ENCODE data around the gene MTMR2.
A peak's percentile ranks its signal among the peaks of the same experiment; 100 is the strongest.

MTMR2 gene

DNA sequence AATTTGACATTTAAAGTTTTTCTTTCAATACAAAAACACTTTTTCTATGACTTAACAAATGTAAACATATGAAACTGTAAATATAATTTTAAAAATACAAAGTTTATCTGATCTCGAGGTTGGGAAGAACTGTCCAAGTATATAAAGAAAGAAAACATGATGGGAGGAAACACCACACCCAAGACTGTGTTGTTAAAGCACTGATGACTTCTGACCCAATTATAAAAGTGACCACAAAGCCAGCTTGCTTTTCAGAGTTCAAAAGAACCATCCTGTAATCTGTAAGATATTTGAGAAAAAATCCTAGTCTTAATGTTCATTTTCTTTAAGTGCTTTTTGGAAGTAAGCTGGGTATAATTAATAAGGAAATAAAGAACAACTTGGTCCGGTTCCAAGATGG is 118.0 kb downstream of the MTMR2 start:
- DNase-seq, result no peak

DNA sequence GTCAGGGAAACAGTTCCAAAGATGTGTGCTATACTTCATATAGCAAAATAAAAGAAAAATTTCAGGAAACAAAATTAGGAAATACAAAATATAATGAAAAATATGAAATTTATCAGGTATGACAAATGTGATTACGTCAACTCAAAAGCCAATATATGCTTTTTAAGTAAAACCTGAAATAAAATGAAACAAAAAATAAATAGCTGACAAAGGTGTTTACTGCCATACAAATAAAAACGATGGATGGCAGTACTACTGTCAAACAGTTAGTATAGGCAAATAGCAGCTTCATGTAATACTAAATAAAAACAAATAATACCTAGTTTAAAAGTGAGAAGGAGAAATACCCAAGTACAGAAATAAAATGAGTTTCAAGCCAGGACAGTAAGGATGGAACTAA is 119.9 kb downstream of the MTMR2 start:
- no peak for DNase-seq

DNA sequence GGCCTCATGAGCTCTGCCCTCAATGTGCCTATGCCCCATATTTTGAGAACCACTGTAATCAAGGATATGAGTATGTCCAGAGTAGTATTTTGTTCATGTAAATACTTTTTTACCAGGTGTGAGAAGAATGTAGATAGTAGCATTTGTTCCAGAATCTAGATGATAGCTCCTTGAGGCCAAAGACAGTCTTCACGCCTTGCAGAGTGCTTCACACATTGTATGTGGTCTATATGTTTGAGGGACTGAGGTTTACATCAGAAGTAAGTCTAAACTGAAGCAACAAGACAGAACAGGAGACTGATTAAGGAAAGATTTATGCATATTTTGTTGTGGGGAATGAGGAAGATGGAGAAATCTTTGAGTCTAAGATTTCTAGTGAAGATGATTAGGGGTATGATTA is 121.1 kb downstream of the MTMR2 start:
- DNase-seq, result no peak

DNA sequence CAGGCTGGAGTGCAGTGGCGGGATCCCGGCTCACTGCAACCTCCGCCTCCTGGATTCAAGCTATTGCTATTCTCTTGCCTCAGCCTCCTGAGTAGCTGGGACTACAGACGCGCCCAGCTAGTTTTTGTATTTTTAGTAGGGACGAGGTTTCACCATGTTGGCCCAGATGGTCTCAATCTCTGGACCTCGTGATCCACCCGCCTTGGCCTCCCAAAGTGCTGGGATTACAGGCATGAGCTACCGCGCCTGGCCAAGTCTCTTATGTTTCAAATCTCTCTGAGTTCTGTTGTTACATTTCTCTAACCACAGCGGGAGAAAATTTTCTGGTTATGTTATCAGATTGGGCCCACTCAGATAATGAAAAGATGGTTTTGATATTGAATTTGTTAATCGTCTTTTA is 123.5 kb downstream of the MTMR2 start:
- DNase-seq, result no peak

DNA sequence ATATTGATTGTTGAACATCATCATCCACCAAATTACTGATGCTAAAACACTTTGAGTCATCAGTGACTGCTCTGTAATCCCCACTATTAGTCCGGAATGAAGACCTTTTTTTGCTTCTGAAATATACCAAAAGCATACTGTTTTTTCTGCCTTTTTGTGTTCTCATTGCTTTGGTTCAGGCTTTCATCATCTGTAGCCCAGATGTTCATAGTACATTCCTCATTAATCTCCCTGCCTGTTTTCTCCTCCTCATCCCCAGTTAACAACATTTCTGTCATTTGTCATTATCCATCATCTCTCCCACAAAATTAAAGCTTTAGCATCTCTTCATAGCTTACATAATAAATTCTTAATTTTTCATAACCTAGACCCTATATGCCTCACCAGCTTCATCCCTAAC is 124.4 kb downstream of the MTMR2 start:
- DNase-seq, result no peak

DNA sequence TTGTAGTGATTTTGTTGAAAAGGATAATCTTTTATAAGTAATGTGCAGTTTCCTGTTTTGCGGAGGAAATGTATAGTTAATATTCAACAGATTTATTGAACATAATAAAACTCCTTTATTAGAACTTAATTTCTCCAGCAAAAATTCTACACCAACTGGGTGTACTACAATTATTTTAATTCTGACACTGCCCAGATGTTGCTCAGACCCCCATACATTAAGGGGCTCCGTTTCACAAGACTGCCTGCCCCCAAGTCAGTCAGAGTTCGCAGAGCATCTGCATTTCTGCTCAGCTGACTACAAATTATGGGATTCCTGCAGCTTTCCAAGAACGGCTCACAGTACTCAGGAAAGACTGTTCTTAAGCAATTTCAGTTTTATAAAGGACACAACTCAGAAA is 127.4 kb downstream of the MTMR2 start:
- DNase-seq, result no peak

DNA sequence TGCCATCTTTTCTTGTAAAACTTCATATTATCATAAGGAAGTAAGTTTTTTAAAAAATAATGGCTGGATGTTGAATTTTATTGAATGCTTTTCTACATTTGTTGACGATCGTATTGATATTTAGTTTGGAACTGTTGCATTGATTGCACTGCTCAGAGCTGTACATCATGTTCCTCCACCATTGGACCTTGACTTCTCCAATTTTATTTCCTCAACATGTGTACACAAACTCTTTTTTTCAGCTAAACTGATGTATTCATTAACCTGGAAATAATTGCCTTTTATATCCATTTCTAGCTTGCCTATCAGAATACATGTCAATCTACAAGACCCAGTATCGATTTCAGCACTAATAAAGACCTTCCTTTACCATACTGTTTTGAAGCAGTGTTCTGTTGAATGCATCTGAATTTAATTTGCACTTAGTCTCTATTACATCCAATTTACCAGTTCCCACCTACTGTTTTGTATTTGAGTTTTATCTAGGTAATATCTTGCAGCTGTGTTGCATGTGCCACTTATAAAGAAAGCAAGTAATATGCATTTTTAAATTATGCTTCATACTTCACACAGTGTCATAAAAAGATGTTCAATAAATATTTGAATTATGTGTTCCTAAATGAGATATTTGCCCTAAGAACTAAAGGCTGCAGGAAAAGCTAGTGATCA is 128.1 kb downstream of the MTMR2 start:
- DNase-seq, result no peak

DNA sequence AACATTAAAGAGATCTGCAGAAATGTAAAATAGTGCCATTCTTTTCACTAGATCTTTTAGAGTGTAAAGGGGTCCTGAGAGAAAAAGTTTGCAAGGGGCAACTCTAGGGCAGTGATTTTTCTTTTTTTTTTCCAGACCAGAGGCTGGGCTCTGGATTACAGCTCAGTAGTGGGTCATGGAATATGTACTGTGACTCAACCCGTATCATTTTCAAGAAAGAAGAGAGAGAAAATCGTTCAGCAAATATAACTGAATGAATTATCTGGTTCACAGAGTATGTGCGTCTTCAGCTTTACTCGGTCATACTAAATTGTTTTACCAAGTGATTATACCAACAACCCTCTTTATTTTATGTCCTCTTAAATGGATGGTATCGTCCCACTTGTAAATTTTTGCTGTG is 129.8 kb downstream of the MTMR2 start:
- no peak for DNase-seq

DNA sequence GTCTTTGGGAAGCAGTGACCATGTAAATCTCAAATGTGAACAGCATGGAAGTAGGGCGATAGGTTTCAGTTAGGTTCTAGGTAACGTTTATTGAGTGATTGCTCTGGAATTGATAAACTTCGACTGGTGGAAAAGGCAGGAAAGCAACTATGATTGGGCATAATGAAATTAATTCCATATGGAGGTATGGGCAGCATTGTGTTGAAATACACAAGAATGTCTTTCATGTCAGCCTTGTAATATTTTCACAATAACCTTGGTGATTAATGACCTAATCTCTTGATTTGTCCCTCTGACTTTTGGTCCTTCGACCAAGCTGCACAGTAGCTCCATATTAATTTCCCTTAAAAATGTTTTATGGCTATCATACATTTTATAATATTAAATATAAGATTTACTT is 130.8 kb downstream of the MTMR2 start:
- DNase-seq, result no peak

DNA sequence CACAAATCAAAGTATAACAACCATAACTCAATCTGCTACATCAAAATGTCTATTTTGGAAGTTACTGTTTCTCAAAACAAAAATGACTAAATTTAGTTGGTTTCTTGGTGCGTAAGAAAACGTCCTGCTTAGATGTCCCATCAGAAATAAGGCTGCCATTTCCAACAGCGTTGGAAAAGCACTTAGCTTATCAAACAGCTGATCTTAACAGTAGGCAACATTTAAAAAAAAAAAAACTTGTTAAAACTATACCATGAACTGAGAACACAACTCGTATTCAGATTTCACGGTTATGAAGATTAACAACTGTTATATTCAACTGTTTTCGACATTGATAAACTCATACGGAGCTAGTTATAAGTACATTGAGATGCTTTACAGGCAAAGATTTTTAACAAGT is 131.2 kb downstream of the MTMR2 start:
- DNase-seq, result no peak

DNA sequence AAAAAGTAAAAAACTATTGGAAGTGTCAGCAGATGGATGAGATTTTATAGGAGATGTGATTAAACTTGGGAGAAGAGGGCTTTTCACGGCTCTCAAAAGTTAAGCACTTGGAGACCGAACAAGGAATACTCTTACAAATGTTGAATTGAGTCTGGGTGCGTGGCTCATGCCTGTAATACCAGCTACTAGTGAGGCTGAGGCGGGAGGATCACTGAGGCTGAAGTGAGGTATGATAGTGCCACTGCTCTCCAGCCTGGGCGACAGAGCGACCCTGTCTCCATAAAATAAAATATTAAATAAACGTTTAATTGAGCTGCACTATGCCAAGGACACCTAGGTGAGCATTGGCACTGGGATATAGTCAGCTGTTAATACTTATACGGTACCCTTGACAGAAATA is 131.7 kb downstream of the MTMR2 start:
- no peak for DNase-seq

DNA sequence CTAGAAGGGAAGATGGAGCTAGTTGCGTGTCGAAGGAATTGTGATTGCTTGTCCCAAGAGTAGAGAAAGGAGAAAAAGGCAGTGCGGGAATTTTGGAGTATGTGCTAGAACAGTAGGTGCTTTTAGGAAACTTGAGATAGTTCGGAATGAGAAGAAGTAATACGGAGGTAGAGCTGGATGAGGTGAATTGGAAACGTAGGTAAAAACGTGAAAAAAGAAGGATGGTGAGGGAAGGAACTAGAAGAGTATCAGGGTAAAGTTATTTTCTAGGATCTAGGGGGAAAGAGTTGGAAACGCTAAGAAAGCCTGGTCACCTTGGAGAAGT is 132.2 kb downstream of the MTMR2 start:
- no peak for DNase-seq

DNA sequence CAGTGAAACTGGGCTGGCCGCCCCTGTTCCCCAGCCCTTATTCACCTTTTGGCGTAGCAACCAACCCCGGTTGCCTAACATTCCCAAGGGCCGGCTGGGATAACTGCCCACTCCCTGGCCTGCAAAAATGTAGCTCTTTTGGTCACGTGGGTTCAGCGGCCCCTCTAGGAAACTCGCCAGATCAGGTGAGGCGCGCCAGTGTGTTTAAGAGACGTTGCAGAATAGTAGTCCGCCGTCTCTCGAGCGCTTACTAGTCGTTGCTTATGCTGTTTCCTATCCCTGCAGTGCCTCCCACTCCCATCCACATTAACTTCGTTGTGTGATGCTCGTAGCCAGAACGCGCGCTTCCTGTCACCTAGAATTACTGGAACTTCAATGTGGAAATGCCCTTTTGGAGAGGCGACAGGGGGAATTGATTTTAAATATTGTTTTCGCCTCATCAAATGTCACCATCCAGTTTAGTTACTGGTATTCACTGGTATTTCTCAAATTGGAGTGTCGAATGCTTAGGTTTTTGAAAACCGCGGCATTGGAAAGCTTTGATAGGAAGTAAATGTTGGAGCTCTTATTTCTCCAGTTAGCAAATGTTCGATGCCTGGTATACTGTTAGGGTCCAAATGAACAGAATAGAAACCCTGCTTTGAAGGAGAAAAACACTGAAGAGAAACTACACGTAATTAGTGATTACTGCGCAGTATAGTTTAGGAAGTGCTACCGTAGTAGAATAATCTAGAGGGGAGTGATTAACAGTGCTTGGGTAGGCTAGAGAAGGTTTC is 132.8 kb downstream of the MTMR2 start:
- peak; percentile 71 for DNase-seq

DNA sequence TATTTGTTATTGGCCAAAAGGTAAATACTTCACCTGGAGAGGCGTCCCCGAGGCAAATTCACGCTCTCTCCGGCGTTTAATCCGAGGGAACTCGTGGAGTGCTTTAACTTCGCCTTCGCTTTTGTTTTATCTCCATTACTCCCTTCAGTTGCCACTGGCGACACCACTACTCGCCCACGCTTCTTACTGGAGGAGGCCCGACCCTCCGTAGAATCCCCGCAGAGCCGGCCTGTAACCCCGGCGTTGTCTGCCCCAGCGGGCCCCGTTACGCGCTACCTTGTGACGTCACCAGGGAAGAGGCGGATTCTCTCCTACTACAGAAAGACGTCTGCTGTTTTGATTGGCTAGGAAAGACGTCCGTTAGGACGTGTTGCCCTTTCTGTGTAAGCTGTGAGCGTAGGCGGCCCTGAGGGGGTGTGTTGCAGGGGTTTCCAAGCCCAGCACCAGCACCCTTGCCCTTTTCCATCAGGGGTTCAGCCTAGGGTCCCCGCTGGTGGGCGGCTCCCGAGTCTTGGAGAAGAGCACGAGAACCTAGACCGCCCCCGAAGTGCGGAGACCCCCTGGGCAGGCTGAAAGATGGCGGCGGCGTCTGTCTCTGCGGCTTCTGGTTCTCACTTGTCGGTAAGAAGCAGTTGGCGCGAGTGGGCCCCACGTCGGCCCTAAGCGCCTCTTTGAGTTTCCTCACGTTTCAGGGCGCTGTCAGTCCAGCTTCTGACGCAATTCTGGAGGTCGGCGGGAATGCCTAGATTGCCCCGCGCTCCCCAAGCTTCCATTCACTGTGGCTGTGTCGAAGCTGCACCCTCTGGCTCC is 133.6 kb downstream of the MTMR2 start, which contains the start of gene CEP57:
Gene CEP57, plus strand, starts transcription at position 376 of the 810 bp plus-strand sequence. Its CDS starts 201 bp downstream, at position 577.
- DNase-seq, result peak; percentile 96

DNA sequence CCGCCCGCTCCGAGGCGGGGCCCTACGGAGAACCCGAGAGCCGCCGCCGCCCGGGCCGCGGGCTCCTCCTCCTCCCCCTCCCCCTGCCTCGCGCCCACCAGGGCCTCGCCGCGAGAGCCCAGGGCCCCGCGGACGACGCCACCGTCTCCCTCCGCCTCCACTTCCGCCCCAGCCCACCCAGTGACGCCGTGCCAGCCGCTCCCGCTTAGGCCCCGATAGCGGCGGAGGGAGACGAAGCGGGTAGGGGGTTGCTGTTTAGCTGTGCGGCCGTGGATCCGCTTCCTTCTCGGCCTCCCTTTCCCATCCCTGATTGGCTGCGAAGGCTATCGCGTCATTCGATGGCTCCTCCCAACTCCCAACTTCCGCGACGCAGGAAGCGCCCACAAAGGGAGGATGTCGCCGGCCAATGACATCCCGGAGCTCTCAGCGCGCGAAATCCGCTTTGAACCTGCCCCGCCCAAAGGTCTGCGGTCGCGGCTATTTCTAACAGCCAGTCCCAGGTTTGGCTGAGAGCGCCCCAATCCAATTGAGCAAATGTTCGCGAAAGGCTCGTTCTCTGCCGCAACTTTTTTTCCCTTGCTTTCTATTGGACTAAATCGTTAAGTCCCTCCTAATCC is 134.3 kb downstream of the MTMR2 start, which contains the start of gene FAM76B:
Gene FAM76B, minus strand, starts transcription at position 277 of the 617 bp plus-strand sequence. CDS start 304 bp downstream, outside the sequence.
- DNase-seq, result peak; percentile 99

DNA sequence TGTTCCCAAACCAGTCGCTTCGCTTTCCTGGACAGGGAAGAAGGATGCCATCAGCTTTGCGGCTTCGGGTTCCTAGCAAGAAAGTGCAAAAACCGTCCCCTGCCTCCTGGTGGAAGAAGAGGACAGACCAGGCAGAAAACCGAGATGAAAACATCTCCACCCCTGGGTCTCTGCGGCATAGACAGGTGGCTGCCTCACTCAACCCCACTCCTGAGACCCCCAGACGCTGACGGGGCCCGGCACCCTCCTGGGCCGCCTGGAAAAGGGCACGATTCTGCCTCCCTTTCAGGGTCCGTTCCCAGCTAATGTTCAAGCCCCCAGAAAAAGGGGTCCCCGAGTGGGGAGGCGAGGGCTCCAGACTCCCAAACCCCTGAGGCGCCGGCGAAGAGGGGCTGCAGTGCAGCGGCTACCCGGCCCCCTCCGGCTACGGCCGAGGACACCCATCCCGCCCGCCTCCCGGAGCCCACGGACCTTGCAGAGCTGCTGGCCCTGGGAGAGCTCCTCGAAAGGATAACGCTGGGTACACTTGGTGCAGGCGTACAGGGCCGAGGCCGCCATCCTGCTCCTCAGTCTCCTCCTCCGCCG is 134.9 kb downstream of the MTMR2 start:
- peak; percentile 33 for DNase-seq
